CD4-positive, alpha-beta T cell treated with Interleukin-10 for 1 hour (primary cell): ENCODE results near the gene ATL3.
"Not testable (repeated sequence)": the region's sequence is repeated elsewhere in the genome, so short reads cannot be mapped to it uniquely, and the experiment has no call there.

Experiments used
- DNase-seq: peaks from one replicate; pipeline ENCODE4 v3.0.0-alpha.2; 2020

ATL3 gene

DNA sequence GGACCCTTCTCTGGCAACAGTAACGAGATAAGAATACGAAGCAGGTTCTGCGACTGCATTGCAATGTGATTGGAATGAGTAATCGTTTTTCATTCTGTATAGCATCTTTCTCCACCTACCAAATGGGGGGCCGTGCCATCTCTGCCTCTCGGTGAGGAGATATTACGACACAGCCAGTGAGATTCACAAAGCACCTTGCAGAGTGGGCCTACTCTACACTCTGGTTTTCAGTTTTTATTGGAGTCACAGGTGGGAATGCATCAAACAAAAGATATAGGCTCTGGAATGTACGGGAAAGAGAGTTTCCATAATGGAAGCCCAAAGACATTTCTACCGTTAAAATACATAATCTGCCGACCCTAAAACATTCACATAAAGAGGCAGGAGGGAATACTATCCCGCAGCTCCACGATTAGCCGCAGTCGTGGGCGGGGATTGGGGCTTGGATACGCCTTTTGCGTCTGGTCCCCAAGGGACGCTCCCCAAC lies 9.7 kb upstream of the ATL3 start:
- DNase-seq, result no peak

DNA sequence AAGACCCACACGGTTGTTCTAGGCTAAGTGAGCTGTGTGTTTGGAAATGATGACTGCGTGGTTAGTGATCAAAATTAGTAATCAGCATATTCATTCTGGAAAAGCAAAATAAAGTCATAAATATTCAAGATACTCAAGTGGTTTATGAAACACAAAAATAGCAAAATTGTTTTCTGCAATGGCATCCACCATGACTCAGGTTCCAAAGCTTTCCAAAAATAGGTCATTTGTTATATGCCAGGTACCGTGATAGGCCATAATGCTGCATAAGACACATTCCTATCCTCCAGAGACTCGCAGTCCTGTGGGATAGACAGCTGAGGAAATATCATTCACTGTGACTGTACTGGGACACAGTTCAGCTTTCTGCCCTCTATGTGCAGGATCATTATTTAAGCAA lies 2.4 kb upstream of the ATL3 start:
- DNase-seq, result no peak

DNA sequence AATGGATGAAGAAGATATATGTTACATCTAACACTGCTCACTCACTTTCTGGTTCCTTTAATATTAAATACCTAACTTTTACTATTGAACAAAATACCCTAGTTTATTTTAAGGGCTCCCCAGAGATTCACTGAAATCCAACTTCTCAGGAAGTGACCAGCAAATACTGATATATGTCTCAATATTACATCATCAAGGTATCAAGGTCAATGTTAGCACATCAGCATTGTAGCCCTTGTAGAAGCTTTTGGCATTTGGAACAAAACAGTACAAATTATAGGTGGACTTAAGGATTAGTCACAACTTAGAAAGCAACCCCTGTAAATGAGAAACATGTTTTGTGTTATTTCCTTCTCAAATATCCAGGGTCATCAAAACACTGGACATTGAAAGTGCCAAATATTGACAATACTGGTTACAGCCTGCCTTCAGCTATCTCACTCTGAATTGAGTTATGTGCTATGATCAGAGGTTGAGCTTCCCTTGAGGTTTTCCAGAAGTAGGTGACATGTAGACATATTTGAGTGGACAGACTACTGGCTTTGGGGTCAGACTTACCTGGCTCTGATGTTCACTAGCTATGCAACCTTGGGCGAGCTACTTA lies 1.9 kb upstream of the ATL3 start:
- no peak for DNase-seq

DNA sequence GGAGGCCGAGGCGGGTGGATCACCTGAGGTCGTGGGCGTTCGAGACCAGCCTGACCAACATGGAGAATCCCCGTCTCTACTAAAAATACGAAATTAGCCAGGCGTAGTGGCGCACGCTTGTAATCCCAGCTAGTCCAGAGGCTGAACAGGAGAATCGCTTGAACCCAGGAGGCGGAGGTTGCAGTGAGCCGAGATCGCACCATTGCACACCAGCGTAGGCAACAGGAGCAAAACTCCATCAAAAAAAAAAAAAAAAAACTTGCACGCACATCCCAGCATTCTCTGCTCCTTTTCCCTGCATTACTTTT lies 934 bp upstream of the ATL3 start:
- DNase-seq, result no peak

DNA sequence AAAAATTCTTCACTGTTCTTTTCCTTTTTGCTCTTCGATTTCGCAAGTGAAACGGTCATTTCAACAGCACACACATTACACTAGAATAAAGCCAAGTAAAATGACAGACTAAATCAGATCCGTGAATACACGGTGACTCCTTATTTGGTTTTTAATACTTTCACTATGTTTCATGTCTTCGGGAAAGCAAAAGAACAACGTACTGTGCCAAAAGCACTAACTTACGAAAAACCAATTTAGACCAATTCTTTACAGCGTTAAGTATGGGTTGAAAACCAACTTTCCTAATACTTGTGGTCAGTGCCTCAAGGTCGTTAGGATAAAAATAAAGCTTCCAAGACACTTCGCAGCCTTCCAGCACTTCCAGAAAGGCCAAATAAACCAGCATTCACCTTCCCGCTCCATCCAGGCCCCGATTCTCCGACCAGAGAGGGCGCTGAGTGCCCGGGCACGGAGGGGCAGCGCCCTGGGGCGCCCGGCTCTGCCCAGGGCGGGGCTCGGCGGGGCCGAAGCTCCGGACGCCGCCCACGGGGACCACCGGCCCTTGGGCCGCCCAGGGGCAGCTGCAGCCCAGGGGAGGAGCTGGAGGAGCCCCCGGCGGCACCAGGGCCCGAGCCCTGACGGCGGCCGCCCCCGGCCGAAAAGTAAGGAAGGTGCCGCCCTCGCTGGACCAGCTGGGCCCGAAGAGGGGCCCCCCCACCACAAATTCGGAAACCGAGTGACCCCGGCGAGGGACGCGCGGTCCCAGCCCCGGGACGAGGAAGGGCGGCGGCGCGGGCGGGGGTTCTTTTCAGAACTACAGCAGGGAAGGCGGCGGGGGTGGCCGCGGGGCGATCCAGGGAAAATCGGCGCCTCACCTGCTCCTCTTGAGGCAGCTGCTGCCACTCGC lies 499 bp downstream of the ATL3 start:
- peak; percentile 33 for DNase-seq

DNA sequence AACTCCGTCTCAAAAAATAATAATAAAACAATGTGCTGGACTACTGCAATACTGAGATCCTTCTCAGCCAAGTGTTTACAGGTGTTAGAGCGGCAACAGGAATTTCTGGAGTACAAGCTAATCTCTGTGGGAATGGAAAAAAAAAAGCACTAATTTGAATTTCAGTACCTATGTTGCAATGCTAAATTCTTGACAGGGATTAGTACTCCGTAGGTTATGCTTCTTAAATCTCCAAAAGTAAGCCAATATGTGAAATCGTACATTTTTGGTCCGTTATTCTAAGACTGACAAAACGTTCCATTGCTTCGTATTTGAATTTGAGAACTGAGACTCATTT lies 1.1 kb downstream of the ATL3 start:
- DNase-seq, result no peak

DNA sequence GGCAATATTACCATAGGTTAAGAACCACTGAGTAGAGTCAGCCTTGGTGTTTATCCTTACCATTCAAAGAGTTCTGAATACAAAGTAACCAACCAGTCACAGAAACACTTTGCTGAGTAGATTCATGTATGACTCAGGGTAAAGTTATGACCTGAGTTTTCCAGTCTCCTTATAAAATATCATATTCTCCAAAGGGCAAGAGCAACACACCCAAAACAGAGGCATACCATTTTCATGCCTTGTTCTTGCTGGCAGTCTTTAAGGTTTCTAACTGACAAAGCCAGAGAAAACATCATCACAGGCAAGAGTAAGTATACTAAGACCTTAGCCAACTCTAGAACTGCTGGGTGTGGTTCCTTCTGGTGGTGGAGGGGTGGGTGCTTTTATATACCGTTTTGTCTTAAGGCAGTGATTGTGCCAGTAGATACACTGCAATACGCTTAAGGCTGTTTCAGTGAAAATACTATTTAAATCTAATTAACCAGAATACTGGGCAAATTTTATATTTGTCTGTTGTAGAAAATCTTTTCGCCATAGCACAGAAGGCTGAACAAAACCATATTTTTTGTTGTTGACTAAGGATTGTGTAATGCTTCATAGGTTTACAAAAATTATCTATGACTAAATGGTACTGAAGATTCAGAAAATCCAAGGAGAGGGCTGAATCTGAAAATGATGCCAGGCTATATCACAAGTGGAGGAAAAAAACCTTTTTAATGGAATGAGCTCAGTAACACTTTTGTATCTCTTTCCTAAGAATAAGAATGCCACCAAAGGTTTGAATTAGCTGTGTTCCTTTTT lies 3.0 kb downstream of the ATL3 start:
- DNase-seq, result no peak

DNA sequence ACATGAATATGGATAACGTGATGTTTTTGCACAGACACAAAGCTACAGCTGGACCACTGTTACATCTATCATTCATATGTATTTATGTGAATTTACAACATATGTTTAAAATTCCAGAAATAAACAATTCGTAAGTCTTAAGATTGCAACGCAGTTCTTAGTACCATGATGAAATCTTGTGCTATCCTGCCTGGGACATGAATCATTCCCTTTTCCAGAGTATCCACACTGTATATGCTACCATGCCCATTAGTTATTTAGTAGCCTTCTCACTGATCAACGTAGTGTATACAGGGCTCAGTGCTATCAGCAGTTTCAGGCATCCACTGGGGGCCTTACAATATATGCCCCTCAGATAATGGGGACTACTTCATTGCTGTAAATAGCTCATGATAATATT lies 4.3 kb downstream of the ATL3 start:
- DNase-seq, result no peak

DNA sequence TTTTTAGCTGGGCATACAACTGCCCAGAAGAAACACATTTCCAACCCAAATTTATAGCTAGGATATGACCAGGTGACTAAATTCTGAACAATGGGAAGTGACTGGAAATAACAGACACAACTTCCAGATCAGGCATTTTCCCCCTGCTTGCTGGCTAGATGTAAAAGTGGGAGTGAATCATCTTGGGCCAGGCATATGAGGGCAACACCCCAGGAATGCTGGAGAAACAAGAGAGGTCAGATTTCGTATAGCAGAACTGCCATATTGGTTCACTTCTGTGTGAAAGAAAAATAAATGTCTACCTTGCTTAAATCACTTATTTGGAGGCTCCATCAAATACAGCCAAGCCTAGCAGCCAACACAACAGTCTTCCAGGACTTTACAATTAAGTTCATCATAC lies 7.4 kb downstream of the ATL3 start:
- DNase-seq, result no peak

DNA sequence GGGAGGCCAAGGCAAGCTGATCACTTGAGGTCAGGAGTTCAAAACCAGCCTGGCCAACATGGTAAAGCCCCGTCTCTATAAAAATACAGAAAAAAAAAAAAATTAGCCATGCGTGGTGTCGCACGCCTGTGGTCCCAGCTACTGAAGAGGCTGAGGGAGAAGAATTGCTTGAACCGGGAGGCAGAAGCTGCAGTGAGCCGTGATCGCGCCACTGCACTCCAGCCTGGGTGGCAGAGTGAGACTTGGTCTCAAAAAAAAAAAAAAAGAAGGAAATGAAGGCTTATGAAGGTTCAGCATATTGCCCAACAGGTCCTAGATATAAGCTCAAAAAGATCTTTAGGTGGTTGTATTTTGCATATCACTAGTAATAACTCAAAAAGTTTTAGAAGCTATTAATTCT lies 10.2 kb downstream of the ATL3 start:
- DNase-seq, result no peak

DNA sequence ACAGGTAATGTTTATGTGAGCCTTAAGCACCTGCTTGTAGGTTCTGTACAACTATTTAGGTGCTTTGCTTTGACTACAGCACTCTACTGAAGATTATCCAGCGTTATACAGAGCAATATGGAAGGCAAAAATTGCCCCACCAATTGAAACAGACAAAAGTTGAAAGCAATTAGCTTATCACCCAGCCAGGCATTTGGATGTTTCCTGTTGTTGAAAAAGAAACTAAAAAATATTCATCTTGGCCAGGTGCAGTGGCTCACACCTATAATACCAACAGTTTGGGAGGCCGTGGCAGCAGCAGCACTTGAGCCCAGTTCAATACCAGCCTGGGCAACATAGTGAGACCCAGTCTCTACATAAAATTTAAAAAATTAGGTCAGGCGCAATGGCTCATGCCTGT lies 18.5 kb downstream of the ATL3 start:
- DNase-seq, result peak; percentile 15

DNA sequence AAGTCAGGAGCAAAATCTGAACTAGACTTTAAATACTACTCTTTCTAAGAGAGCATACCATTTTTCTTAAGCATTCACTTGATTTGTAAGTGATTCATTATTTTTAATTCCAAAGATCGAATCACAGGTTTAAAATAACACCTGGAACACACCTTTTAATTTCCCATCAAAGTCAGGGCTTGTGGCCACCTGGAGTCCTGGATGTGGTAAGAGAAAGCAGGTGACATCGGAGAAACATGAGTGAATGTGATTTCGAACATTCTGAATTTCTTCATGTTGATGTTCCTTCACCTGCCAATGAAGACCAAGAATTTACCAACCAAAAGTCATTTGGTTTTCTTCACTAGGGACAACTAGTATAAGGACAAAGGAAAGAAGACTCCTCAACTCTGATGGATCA lies 28.0 kb downstream of the ATL3 start:
- no peak for DNase-seq

DNA sequence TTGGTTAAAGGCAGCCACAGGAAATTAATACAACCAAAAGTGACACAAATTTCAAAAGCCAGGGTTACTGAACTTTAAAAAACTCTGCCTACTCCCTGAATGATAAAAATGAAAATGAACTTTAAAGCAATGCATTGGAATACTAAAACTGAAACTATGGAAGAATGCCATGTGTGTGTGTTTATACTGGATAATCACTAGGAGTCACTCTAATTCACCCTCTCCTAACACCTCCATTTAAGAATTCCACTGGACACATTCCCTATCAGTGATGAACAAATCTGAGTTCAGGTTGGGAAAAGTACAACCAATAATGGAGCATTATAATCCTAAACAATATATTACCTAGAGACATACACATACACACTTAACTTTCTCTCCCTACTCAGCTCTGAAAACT lies 29.4 kb downstream of the ATL3 start:
- DNase-seq, result no peak

DNA sequence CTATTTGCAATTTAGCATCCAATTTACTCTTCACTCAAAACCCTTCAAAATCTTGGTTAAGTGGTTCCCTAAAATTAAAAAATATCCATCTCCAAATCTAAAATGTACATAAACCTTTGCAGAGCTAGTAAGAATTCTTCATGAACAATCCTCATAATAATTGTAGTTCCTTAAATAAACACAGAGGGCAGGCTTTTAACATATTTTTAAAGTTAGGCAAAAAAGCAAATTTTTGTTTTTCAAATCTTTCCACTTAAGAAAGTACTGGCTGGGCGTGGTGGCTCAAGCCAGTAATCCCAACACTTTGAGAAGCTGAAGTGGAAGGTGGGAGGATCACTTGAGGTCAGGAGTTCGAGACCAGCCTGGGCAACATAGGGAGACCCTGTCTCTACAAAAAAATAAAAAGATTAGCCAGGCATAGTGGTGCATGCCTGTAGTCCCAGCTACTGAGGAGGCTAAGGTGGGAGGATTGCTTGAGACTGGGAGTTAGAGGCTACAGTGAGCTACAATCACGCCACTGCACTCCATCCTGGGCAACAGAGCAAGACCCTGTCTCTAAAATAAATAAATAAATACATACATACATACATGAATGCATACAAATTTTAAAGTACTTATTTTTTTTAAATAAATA lies 31.9 kb downstream of the ATL3 start:
- peak; percentile 26 for DNase-seq

DNA sequence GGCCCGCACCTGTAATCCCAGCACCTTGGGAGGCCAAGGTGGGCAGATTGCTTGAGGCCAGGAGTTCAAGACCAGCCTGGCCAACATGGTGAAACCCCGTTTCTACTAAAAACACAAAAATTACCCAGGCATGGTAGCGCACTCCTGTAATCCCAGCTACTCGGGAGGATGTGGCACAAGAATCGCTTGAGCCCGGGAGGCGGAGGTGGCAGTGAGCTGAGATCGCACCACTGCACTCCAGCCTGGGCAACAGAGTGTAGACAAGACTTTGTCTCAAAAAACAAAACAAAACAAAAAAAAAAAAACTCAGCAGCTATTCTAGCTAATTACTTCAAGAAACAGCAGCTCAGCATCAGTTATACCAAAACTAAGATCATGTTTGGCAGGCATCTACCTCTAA lies 32.7 kb downstream of the ATL3 start:
- not testable (repeated sequence) for DNase-seq

DNA sequence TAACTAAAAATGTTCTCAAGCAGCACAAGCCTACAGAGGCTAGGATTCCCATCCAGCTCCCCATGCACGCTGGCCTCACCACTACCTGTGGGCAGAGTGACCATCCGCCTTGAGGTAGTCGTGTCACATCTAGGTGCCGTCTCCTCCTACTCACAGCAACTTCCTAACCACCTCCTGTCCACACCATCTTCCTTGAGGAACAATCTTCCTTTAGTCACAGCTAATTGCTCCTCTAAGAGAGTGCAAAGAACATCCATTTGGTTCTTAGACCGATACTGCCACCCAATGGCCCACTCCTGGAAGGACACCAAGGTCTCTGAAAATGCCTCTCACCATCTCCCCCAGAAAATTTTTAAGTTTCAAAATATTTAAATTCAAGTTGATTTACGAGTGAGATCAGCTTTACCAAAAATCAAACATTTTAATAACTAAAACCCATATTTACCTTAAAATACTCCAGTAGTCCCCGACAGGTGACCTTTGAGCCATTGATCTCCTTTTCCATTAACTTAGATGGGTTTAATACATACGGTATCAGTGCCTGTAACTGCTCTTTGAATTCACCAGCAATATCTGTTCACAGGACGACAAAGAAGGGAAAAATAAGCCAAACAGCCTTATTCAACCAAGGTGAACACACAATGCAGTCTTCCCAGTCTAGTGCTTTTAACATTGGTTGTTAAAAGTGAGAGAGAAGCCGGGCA lies 35.3 kb downstream of the ATL3 start:
- DNase-seq, result peak; percentile 77

DNA sequence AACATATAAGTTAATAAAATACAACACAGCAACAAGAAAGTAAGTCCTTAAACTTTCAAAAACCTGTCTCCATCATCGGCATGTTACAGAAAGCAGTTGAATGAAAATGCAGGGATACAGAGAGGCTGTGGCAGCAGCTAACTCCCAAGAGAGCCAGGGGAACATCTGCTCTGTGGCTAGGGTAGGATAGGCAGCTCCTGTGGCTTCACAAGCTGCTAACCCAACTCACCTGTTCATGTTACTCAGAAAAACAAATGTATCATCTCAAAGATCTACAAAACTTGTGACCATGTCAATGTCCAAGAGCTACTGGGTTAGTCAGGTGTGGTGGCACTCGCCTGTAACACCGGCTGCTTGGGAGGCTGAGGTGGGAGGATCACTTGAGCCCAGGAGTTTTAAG lies 41.8 kb downstream of the ATL3 start:
- no peak for DNase-seq

DNA sequence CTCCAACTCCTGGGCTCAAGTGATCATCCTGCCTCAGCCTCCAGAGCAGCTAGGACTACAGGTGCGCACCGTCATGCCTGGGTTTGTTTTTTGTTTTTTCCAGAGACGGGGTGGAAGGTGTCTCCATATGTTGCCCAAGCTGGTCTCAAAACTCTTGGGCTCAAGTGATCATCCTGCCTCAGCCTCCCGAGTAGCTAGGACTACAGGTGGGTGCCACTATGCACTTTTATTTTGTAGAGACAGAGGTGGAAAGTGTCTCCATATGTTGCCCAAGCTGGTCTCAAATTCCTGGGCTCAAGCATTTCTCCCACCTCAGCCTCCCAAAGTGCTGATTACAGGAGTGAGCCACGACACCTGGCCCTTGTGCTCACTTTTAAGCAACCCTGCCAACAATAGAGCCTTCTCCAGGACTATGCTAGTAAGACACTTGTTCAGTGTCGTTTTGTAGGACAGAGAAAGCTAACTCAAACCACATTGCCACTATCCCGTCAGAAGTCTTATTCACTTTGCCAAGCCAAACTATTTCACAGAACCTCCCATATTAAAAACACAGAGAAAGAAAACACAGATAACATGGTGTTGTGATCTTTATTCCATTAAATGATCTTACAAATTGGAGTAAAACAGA lies 47.5 kb downstream of the ATL3 start:
- DNase-seq, result no peak

DNA sequence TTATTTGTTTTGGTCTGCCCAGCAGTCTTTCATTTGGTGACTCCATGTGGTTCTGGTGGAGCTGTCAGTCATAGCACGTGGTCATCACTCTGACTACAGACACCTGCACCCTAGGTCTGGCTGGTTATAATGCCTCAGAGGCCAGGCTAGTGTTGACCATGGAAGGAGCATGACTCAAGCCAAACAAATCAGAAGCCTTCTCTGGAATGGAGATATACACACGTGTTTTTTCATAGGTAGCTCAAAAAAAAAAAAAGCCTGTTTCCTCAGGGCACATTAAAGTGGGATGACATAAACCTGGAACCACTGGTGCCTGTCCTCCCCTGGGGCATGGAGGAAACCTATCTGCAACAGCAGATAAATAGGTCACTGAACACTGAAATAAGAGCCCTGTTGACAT lies 48.9 kb downstream of the ATL3 start:
- no peak for DNase-seq

DNA sequence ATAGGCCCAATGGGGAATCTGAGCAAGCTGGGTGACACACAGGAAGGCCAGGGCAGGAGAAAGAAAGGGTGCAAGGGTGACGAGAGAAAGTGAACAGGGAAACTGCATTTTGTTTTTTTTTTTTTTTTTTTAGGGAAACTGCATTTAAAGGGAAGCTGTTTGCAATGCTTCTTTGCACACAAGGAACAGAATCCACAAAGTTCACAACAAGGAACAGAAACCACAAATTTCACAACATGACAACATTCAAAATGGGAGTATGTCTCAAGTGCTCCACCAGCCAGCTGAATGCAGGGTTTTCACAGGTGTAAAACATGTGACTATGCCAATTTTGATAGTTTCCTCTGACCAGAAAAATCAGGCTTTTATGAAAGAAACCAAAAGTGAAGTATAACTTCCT lies 50.1 kb downstream of the ATL3 start:
- DNase-seq, result no peak

DNA sequence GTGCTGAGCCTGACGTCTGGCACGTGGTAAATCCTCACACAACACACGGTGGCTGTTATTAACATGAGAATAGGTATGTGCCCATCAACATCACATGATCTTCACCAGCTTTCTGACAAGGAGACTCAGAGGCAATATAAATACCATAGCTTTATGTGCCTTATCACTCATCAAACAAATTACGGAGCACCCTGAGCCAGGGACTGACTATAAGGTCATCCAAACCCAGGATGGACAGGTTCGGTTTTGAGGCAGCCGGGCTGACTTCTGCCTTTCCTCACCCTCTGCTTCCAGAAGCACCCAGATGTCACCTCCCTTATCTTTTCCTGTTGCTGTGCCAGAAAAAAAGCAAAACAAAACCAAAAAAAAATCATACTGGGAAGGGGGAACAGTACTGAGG lies 51.2 kb downstream of the ATL3 start:
- DNase-seq, result no peak

DNA sequence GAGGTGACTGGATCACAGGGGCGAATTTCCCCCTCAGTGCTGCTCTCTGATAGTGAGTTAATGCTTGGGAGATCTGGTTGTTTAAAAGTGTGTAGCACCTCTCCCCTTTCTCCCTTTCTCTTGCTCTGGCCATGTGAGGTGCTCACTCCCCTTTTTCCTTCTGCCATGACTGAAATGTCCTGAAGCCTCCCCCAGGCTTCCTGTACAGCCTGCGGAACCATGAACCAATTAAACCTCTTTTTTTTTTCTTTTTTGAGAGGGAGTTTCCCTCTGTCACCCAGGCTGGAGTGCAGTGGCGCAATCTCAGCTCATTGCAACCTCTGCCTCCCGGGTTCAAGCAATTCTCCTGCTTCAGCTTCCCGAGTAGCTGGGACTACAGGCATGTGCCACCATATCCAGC lies 53.5 kb downstream of the ATL3 start:
- not testable (repeated sequence) for DNase-seq
